K562 (cell line): Measurements from ENCODE around the gene GLP1R. TPM values are rescaled to one million over a fixed set of nuclear protein-coding genes. Genes with fewer than 3 reads are reported as not detected.

Experiments
- ATAC-seq: fragments of 200-7000 bp; cut with Tn5 transposase; 3 replicates; pipeline ENCODE4 v1.9.1; 2020; ENCODE audit warnings: moderate library complexity
- BruUV-seq: library from RNA; stranded (reverse); fragments of 400-500 nt; replicated peaks from 2 replicates; lab custom pipeline; 2021; lab: Mats Ljungman, UMichigan
- CTCF ChIA-PET: fragments of 300-600 bp; formaldehyde crosslinking; extraction: SDS; loops from one replicate; lab custom pipeline; 2021; ENCODE audit warnings: low intra/inter-chr PET ratio; lab: Yijun Ruan, JAX
- POLR2A ChIA-PET: fragments of 300-600, 350-650 bp; sonication (Branson Sonifier 250); formaldehyde crosslinking; extraction: SDS; loops from one replicate; lab custom pipeline; 2021; ENCODE audit warnings: antibody characterized with exemption, inconsistent platforms; lab: Yijun Ruan, JAX
- DNase-seq, 4 experiments: peaks; one replicate each; pipeline versions ENCODE4 v3.0.0 to v3.0.0-alpha.2; 2011 to 2018; ENCODE audit warnings: low spot score in 3 of 4, mixed read lengths in 3 of 4; ENCODE audit errors: extremely low read depth in 1 of 4
- FAIRE-seq: peaks from 2 replicates; lab custom pipeline; 2011; peaks lifted over from hg19 to GRCh38; lab: Jason Lieb, UNC
- H2AFZ ChIP-seq: 2 replicates; pipeline ENCODE4 v1.6.0; 2011; ENCODE audit warnings: low read depth, low read length, control low read depth, inconsistent platforms
- H3K27ac ChIP-seq: fragments of 200-600 bp; 3 replicates; pipeline ENCODE4 v1.8.0; 2011; ENCODE audit warnings: low read depth, mild to moderate bottlenecking, control low read depth, inconsistent platforms, low read length, moderate library complexity, mixed read lengths; ENCODE audit errors: extremely low read depth
- H3K27me3 ChIP-seq, 2 experiments: fragments of 300-600 bp in 1 of 2; 2 replicates in 1 of 2; 3 replicates in 1 of 2; pipeline versions ENCODE4 v1.6.0 to v1.8.0; 2011; ENCODE audit warnings: inconsistent platforms in 2 of 2, low read length in 2 of 2, mild to moderate bottlenecking in 1 of 2, mixed read lengths in 1 of 2, moderate library complexity in 1 of 2; ENCODE audit not compliant: control insufficient read depth in 2 of 2, insufficient read depth in 2 of 2
- H3K36me3 ChIP-seq: fragments of 300-600 bp; 3 replicates; pipeline ENCODE4 v1.8.0; 2011; ENCODE audit warnings: mild to moderate bottlenecking, low read length, inconsistent platforms; ENCODE audit not compliant: control insufficient read depth, insufficient read depth
- H3K4me1 ChIP-seq, 2 experiments: fragments of 200-600 bp in 1 of 2; replicated peaks in 1 of 2; 2 replicates in 1 of 2; 3 replicates in 1 of 2; pipeline versions ENCODE4 v1.5.1 to v1.8.0; 2011; ENCODE audit warnings: inconsistent platforms in 2 of 2, low read length in 2 of 2, mild to moderate bottlenecking in 1 of 2, mixed read lengths in 1 of 2, moderate library complexity in 1 of 2; ENCODE audit not compliant: control insufficient read depth in 2 of 2, insufficient read depth in 2 of 2
- H3K4me2 ChIP-seq: 2 replicates; pipeline ENCODE4 v1.6.1; 2011; ENCODE audit warnings: low read length, control low read depth, inconsistent platforms, mixed read lengths; ENCODE audit not compliant: insufficient read depth
- H3K4me3 ChIP-seq: fragments of 200-600 bp; sonication (generic), shearing (Covaris generic); 2 replicates; pipeline ENCODE4 v1.5.1; 2016; ENCODE audit warnings: control low read depth, inconsistent platforms
- H3K79me2 ChIP-seq: fragments of 200-600 bp; 3 replicates; pipeline ENCODE4 v1.8.0; 2011; ENCODE audit warnings: low read length, inconsistent platforms; ENCODE audit not compliant: control insufficient read depth, insufficient read depth
- H3K9ac ChIP-seq, 2 experiments: 2 replicates each; pipeline versions ENCODE4 v1.6.0 to v1.6.1; 2011; ENCODE audit warnings: low read depth in 2 of 2, low read length in 2 of 2, control low read depth in 1 of 2, inconsistent platforms in 1 of 2, mild to moderate bottlenecking in 1 of 2, mixed read lengths in 1 of 2; ENCODE audit not compliant: insufficient read depth in 1 of 2
- H3K9me1 ChIP-seq: one replicate; pipeline ENCODE4 v1.6.0; 2011; ENCODE audit warnings: inconsistent platforms, mild to moderate bottlenecking, low read length, moderate library complexity; ENCODE audit not compliant: control insufficient read depth, insufficient read depth
- H3K9me3 ChIP-seq: replicated peaks from 2 replicates; pipeline ENCODE4 v1.5.1; 2011; ENCODE audit warnings: low read depth, low read length, inconsistent platforms; ENCODE audit not compliant: control insufficient read depth, insufficient read depth
- H4K20me1 ChIP-seq: replicated peaks from 2 replicates; pipeline ENCODE4 v1.6.1; 2011; ENCODE audit warnings: low read length, inconsistent platforms, mixed read lengths; ENCODE audit not compliant: control insufficient read depth, insufficient read depth
- ATF3 ChIP-seq, 2 experiments: fragments of 450-650 bp in 1 of 2; sonication (generic) in 1 of 2; formaldehyde crosslinking in 1 of 2; IDR thresholded peaks in 1 of 2; conservative IDR thresholded peaks in 1 of 2; 2 replicates each; pipeline versions ENCODE4 v1.6.1 to v1.8.1; 2016 to 2023; ENCODE audit warnings: mild to moderate bottlenecking in 2 of 2, moderate library complexity in 2 of 2, inconsistent platforms in 1 of 2, missing genetic modification reagents in 1 of 2
- BMI1 ChIP-seq: fragments of 150-350 bp; IDR thresholded peaks from 2 replicates; pipeline ENCODE4 v1.6.1; 2014; ENCODE audit warnings: low read length
- CHD1 ChIP-seq: fragments of 200-600 bp; sonication (generic); IDR thresholded peaks from one replicate; pipeline ENCODE4 v1.6.1; 2012; ENCODE audit warnings: mild to moderate bottlenecking, moderate library complexity, low read length, inconsistent platforms
- CREM ChIP-seq: IDR thresholded peaks from 2 replicates; pipeline ENCODE4 v1.6.1; 2014; ENCODE audit warnings: antibody characterized with exemption, low read depth
- ESRRA ChIP-seq: fragments of 450-650 bp; IDR thresholded peaks from 2 replicates; pipeline ENCODE4 v1.6.1; 2014; ENCODE audit warnings: low read depth, mild to moderate bottlenecking, moderate library complexity, borderline replicate concordance
- HDAC2 ChIP-seq: fragments of 450-650 bp; IDR thresholded peaks from 2 replicates; pipeline ENCODE4 v1.6.1; 2016; ENCODE audit warnings: mild to moderate bottlenecking
- KAT2B ChIP-seq: IDR thresholded peaks from one replicate; pipeline ENCODE4 v1.6.1; 2012; ENCODE audit warnings: low read depth, mild to moderate bottlenecking, control low read depth, inconsistent platforms, low read length, moderate library complexity
- MECOM ChIP-seq: fragments of 250-450 bp; sonication (Bioruptor Pico); IDR thresholded peaks from 2 replicates; pipeline ENCODE4 v1.8.0; 2022; ENCODE audit warnings: inconsistent platforms
- NFIX ChIP-seq: fragments of 250-450 bp; sonication (Bioruptor Pico); IDR thresholded peaks from 2 replicates; pipeline ENCODE4 v1.4.0; 2020; ENCODE audit warnings: low read depth, mild to moderate bottlenecking, moderate library complexity
- RBM15 ChIP-seq: fragments of 200-400 bp; formaldehyde crosslinking; IDR thresholded peaks from 2 replicates; pipeline ENCODE4 v1.6.1; 2018; ENCODE audit warnings: mild to moderate bottlenecking, low read length, moderate library complexity; ENCODE audit not compliant: insufficient read depth
- SAP30 ChIP-seq: fragments of 200-600 bp; sonication (generic); IDR thresholded peaks from 2 replicates; pipeline ENCODE4 v1.6.1; 2012; ENCODE audit warnings: borderline replicate concordance, low read depth, mild to moderate bottlenecking, moderate library complexity, low read length, control low read depth, inconsistent platforms; ENCODE audit not compliant: insufficient read depth, poor library complexity, severe bottlenecking
- TAF7 ChIP-seq: fragments of 450-650 bp; IDR thresholded peaks from 2 replicates; pipeline ENCODE4 v1.6.1; 2016; ENCODE audit warnings: missing genetic modification characterization, missing compliant biosample characterization
- ZBTB26 ChIP-seq: fragments of 450-650 bp; formaldehyde crosslinking; IDR thresholded peaks from 2 replicates; pipeline ENCODE4 v1.4.0; 2022; ENCODE audit warnings: missing genetic modification characterization
- ZFP36 ChIP-seq: fragments of 150-350 bp; IDR thresholded peaks from 2 replicates; pipeline ENCODE4 v1.6.1; 2018; ENCODE audit warnings: low read length, low read depth; ENCODE audit not compliant: partially characterized antibody
- ZNF134 ChIP-seq: fragments of 250-450 bp; sonication (Bioruptor Pico); conservative IDR thresholded peaks from 2 replicates; pipeline ENCODE4 v1.4.0; 2020
- WGBS: fragments of 100-300 bp; shearing (Covaris generic); methylation state at CpG from one replicate; pipeline ENCODE4 v1.1.6; 2016; ENCODE audit warnings: low coverage, mixed read lengths; ENCODE audit not compliant: insufficient coverage; ENCODE audit errors: missing lambda C conversion rate; 5-methylcytosine and 5-hydroxymethylcytosine counted together
- in situ Hi-C: fragments of 300-500 bp; cut with MboI; formaldehyde crosslinking; loops from 4 replicates; pipeline ENCODE4 v1.15.0; 2018; ENCODE audit warnings: inconsistent platforms, mixed read lengths
- intact Hi-C: fragments of 100-400 bp; cut with micrococcal nuclease; formaldehyde crosslinking; loops from 2 replicates; pipeline ENCODE4 v1.14.2; 2022
- polyA plus RNA-seq, 8 experiments: library from polyadenylated mRNA; depleted of rRNA in 4 of 8; stranded (reverse) in 5 of 8; unstranded in 3 of 8; fragments of >200 nt; fragmentation: Nextera tagmentation in 2 of 8; fragmentation: Illumina TruSeq in 1 of 8; extraction: Ambion mirVana in 2 of 8; extraction: Trizol in 1 of 8; gene quantifications; 2 replicates each; pipeline versions ENCODE4 v1.2.1 to v1.2.3, GENCODE V29; 2011 to 2014; ENCODE audit warnings: inconsistent platforms in 1 of 8, missing spikeins in 1 of 8
- total RNA-seq, 7 experiments: library from RNA; depleted of rRNA in 6 of 7; stranded (reverse); fragments of >200 nt in 6 of 7; fragmentation: Illumina TruSeq in 2 of 7; extraction: Trizol in 2 of 7; gene quantifications; 2 replicates each; pipeline versions ENCODE4 v1.2.1 to v1.2.3, GENCODE V29; 2011 to 2021; ENCODE audit warnings: low replicate concordance in 1 of 7
- TF ChIP-seq, protein P1 (sequence below): sonication (generic); formaldehyde crosslinking; IDR thresholded peaks from 2 replicates; pipeline ENCODE4 v1.8.0; 2022; ENCODE audit warnings: mild to moderate bottlenecking, missing genetic modification reagents

GLP1R gene
- total and polyA plus RNA-seq, 9 of the 15 experiments (the other 6 are each of a cell fraction or from before 2014, with no cell fraction given), result not detected

DNA sequence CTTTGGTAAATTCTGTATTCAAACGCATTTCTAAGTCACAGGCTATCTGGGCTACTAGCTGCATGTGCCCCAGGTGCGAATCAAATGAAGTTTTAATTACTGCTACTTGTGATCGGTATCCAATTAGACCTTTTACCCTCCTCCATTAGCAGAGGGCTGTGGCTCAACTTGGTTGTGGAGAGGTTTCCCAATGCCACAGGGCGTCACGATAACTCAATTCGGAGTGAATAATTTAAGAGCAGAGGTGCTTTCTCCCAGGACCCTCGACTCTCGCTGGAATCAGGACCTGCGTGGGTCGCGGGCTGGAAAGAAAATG is 65.8 kb downstream of the GLP1R start (continued):
- TF ChIP-seq MECOM (CRISPR knock-in tag) (0 out of 2 replicates have a peak, but pooled peaks have one; percentile 74), SAP30 (peak; percentile 94), CHD1 (peak; percentile 26), TAF7 (tag) (no peak), KAT2B (no peak), ZBTB26 (CRISPR knock-in tag) (no peak), HDAC2 (no peak)
- TF ChIP-seq, all 486 proteins: peak for 11

DNA sequence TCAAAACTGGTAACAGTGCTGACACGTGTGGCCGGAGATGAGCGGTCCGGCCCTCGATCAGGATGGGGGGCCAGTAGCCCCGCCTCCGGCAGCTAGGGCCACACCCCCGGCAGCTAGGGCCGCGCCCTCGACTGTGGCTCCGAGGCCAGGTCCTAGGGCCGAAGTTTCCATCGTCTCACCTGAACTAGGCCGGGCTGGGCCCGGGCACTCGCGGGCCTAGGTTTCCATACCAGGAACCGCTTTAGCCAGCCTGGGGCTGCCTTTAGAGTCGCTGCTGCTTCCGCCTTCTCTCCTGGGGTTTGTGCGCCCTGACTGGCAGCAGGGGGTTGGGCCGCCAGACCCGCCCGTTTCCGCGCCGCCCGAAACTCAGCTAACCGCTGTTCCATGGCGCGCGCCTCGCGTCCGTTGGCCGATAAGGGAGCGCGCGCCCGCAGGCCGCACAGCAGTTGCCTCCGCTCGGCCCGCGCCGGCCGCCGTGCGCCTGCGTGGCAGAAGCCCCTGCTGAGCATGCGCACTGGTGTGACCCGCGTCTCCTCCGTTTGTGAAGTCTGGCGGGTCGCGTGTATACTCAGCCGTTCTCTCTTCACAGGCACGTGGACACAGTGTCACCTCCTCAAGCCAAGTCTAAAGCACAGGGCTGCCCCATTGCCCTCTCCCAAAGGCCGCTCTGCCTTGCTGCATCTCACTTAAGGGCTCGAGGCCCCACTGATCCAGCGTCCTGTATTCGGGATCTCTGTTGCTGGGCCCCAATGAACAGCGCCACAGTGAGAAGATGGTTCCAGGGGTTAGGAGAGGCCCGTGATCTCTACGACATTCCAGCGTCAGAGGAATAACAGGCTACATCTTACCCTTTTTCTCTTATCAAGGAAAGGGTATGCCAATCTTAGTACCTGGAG is 66.4 kb downstream of the GLP1R start, which contains the start of gene SAYSD1:
Gene SAYSD1, minus strand, starts transcription at position 483 of the 896 bp plus-strand sequence. Its CDS starts 97 bp downstream, at position 386.
- FAIRE-seq, result peak; percentile 85
- peak within 1 kb of the TSS; percentile 95 for H2AFZ ChIP-seq
- H3K36me3 ChIP-seq, result 0 out of 3 replicates have a peak, but pooled peaks cover 3% of the 10 kb centered on the region
- H3K9ac ChIP-seq, result peak within 1 kb of the TSS; percentile 78 to 91
- no peaks in the 10 kb centered on the region for H3K9me3 ChIP-seq
- ChIA-PET POLR2A (interaction anchor here (0.6 to 2.0 kb wide), 10 partner anchors 8 to 604 kb away, joined by 3 to 23 read pairs (median 4); no protein-coding TSS in a partner anchor), CTCF (interaction anchor here (0.6 kb wide), 1 partner anchor 529 kb away, joined by 7 read pairs; no protein-coding TSS in a partner anchor)
- H3K79me2 ChIP-seq, result no peaks in the 10 kb centered on the region
- peak; percentile 99 for ATAC-seq
- DNase-seq, result peak; percentile 96 to 99 (median 98)
- H3K4me3 ChIP-seq, result peak within 1 kb of the TSS; percentile 55
- H3K9me1 ChIP-seq, result peaks cover 3% of the 10 kb centered on the region
- H3K4me2 ChIP-seq, result peak within 1 kb of the TSS; percentile 89
- peak within 1 kb of the TSS; percentile 87 for H3K27ac ChIP-seq
- intact Hi-C loops (loop anchor here (10.0 kb wide), 1 partner anchor 110 kb away; the partner anchor contains the start of gene KCNK5), in situ Hi-C loops (no loop called here)
- peaks cover 0 to 7% of the 10 kb centered on the region in 2 experiments; a peak in 3 of 5 replicates for H3K27me3 ChIP-seq
- WGBS, result 5% methylated on average over 59 of the region's 68 CpGs
- H4K20me1 ChIP-seq, result no peaks in the 10 kb centered on the region
- BruUV-seq, result no TSS peak
- peaks cover 6 to 10% of the 10 kb centered on the region in 2 experiments; a peak in 4 of 5 replicates for H3K4me1 ChIP-seq
- no peak for TF ChIP-seq NFIX (CRISPR knock-in tag)
- no peak for TF ChIP-seq ZNF134 (CRISPR knock-in tag)
- TF ChIP-seq ESRRA, result peak; percentile 89; the same call in 1 of the 2 replicates
- TF ChIP-seq ZFP36, result no peak
- TF ChIP-seq CREM, result peak; percentile 77
- TF ChIP-seq RBM15, result no peak
- no peak for TF ChIP-seq BMI1
- TF ChIP-seq, protein P1, sequence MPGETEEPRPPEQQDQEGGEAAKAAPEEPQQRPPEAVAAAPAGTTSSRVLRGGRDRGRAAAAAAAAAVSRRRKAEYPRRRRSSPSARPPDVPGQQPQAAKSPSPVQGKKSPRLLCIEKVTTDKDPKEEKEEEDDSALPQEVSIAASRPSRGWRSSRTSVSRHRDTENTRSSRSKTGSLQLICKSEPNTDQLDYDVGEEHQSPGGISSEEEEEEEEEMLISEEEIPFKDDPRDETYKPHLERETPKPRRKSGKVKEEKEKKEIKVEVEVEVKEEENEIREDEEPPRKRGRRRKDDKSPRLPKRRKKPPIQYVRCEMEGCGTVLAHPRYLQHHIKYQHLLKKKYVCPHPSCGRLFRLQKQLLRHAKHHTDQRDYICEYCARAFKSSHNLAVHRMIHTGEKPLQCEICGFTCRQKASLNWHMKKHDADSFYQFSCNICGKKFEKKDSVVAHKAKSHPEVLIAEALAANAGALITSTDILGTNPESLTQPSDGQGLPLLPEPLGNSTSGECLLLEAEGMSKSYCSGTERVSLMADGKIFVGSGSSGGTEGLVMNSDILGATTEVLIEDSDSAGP (CRISPR knock-in tag), result no peak
- no peak; the same call in 1 of the 2 replicates for TF ChIP-seq ATF3 (IDR thresholded peaks at IDR 0.05)
- TF ChIP-seq ATF3 (CRISPR knock-in tag; conservative IDR thresholded peaks at IDR 0.05), result 0 out of 2 replicates have a peak, but pooled peaks have one; percentile 41
